ENCODE data around the gene KIAA1210.
"Not testable (repeated sequence)": the region's sequence is repeated elsewhere in the genome, so short reads cannot be mapped to it uniquely, and the experiment has no call there.

The KIAA1210 gene

DNA sequence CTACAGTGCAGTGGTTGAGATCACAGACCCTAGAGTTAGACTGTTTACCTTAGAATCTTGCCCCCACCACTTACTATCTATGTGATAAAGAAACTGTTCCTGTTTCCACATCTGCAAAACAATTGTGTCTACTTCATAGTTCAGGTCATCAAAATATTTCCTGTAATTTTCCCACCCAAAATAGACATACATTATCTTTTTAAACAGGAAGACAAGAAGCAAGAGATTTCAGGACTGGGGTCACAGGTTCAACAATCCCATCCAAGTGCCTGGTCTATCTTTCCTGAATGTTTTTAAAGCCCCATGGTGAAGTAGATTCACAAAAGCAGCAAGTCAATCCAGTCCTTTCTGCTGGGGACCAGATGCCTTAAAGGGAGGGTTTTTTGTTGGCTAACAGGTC lies 96.6 kb downstream of the KIAA1210 start:
- DNase-seq = no peak

DNA sequence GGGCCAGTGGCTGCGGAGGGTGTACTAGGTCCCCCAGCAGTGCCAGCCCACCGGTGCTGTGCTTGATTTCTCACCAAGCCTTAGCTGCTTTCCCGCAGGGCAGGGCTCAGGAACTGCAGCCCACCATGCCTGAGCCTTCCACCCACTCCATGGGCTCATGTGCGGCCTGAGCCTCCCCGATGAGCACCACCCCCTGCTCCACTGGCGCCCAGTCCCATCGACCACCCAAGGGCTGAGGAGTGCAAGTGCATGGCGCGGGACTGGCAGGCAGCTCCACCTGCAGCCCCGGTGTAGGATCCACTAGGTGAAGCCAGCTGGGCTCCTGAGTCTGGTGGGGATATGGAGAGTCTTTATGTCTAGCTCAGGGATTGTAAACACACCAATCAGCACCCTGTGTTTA lies 98.0 kb downstream of the KIAA1210 start:
- DNase-seq = not testable (repeated sequence)

- no peak for DNase-seq
Observed at GRCh38 chrX:119028733-119029330, 98.8 kb downstream of the KIAA1210 start.
